ENCODE data around the gene DCST1. TPM values are rescaled to one million over a fixed set of nuclear protein-coding genes. Genes with fewer than 3 reads are reported as not detected.

Gene DCST1
- total and polyA plus RNA-seq, 2 of the 8 experiments (the other 6 are each of a cell fraction or from before 2014, with no cell fraction given) = not detected

- TF ChIP-seq CHD7 (IDR thresholded peaks at IDR 0.05; ENCODE audit: insufficient replicate concordance, low read length) (no peak), BACH1 (IDR thresholded peaks at IDR 0.05; ENCODE audit: low read length) (no peak), RBBP5 (IDR thresholded peaks at IDR 0.05; ENCODE audit: borderline replicate concordance, low read depth, low read length) (no peak), YY1 (IDR thresholded peaks at IDR 0.05; ENCODE audit: low read depth, low read length) (no peak), SIRT6 (IDR thresholded peaks at IDR 0.05; ENCODE audit: low read length) (no peak)
Measured at GRCh38 chr1:155012776-155013602, 20.6 kb upstream of the DCST1 start (continued).
